Measurements from ENCODE around the gene HOXB5. TPM values are rescaled to one million over a fixed set of nuclear protein-coding genes. Genes with fewer than 3 reads are reported as not detected.

Gene HOXB5
- total and polyA plus RNA-seq, 5 donors from 2014 or later, result not detected

- H3K9me3 ChIP-seq (ENCODE audit: control insufficient read depth in 2 of 2, low read length in 2 of 2), result no peaks in the 10 kb centered on the region
- Mint-ChIP-seq H3K4me3 (peak overlapping the region in 3 of 4 donors; percentile 3 to 84 (median 53)), H3K4me1 (peaks cover 0 to 21% (median 8%) of the 10 kb centered on the region in 4 donors), H3K36me3 (no peaks in the 10 kb centered on the region), H3K27ac (no peak overlapping the region), H3K27me3 (peaks cover 87% of the 10 kb centered on the region), H3K9me3 (peaks cover 0 to 2% (median 0%) of the 10 kb centered on the region in 7 donors)
- no peak for ATAC-seq (ENCODE audit: low read depth in 2 of 2)
- H3K36me3 ChIP-seq (ENCODE audit: control insufficient read depth, insufficient read depth, low read length), result no peaks in the 10 kb centered on the region
- no peak overlapping the region for H3K27ac ChIP-seq (ENCODE audit: insufficient read depth, low read length, poor library complexity, severe bottlenecking)
- peaks cover 27% of the 10 kb centered on the region for H3K4me1 ChIP-seq (ENCODE audit: control insufficient read depth, insufficient read depth, low read length, poor library complexity, severe bottlenecking)
- no peak for DNase-seq
- no peak overlapping the region for H3K4me3 ChIP-seq (ENCODE audit: low read depth, low read length)
- H3K27me3 ChIP-seq (ENCODE audit: control insufficient read depth, insufficient read depth, low read length), result peaks cover 54% of the 10 kb centered on the region
Measured at GRCh38 chr17:48627118-48627597, 33.6 kb upstream of the HOXB5 start.

DNA sequence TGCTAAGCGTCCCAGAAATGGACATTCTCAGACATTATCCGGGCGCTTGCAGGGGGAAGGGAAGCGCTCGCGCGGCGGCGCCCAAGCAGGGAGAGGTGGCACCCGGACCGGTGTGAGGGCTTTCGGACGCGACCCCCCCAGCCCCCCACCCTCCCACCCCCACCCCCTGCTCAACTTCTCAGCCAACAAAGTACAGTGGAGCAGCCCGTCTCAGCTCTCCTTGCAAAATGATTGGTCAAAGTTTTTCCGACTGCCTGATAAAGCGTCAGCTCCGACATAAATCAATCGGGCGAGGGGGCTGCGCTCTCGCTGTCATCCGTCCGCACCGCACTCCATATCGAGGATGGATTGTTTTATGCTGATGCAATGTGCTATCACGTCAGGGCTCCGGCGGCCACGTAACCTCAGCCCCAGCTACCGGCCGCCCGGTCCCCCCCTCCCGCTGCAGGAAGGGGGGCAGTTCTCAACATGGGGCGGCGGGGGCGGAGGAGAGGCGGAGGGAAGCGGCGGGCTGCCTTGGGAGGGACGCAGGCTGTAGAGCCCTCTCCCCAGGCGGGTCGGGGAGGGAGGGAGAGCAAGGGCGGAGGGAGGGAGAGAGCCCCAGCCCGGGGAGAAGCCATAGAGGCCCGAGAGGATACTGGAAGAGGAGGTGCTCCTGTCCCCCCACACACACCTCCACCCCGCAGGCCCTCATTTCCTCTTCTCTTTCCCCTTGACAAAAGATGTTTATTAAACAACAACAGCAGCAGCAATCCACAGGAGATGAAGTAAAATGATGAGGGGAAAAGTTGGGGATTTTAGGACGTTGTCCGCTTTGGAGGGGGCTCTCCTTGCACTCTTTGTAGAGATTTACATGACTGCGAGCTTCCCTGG is 32.9 kb upstream of the HOXB5 start, which contains the start of gene HOXB9:
HOXB9 (minus strand) TSS at position 114 of the 873 bp plus-strand sequence; CDS start at position 25, 89 bp downstream.
- no peak within 1 kb of the TSS for H3K27ac Mint-ChIP-seq

GRCh38 chr17:48625495-48626244 is 32.1 kb upstream of the HOXB5 start:
- H3K9me3 ChIP-seq (ENCODE audit: control insufficient read depth in 2 of 2, low read length in 2 of 2), result no peaks in the 10 kb centered on the region
- H3K27ac Mint-ChIP-seq, result no peak overlapping the region

More for the DNA sequence above, 32.9 kb upstream of the HOXB5 start, which contains the start of gene HOXB9:
- peaks cover 58% of the 10 kb centered on the region for H3K27me3 ChIP-seq (ENCODE audit: control insufficient read depth, insufficient read depth, low read length)
- H3K4me1 ChIP-seq (ENCODE audit: control insufficient read depth, insufficient read depth, low read length, poor library complexity, severe bottlenecking), result peaks cover 27% of the 10 kb centered on the region
- peak within 1 kb of the TSS; percentile 44 for H3K4me3 ChIP-seq (ENCODE audit: low read depth, low read length)
- peaks cover 0 to 3% (median 0%) of the 10 kb centered on the region in 7 donors for H3K9me3 Mint-ChIP-seq
- peaks cover 87% of the 10 kb centered on the region for H3K27me3 Mint-ChIP-seq
- H3K36me3 ChIP-seq (ENCODE audit: control insufficient read depth, insufficient read depth, low read length), result no peaks in the 10 kb centered on the region
- H3K4me1 Mint-ChIP-seq, result peaks cover 0 to 21% (median 8%) of the 10 kb centered on the region in 4 donors
- H3K27ac ChIP-seq (ENCODE audit: insufficient read depth, low read length, poor library complexity, severe bottlenecking), result no peak within 1 kb of the TSS
- ATAC-seq (ENCODE audit: low read depth in 2 of 2) (peak; percentile 26 to 28), DNase-seq (no peak)
- H3K9me3 ChIP-seq (ENCODE audit: control insufficient read depth in 2 of 2, low read length in 2 of 2), result no peaks in the 10 kb centered on the region
- H3K4me3 Mint-ChIP-seq, result peak within 1 kb of the TSS; percentile 78 to 95 (median 86)
- H3K36me3 Mint-ChIP-seq, result no peaks in the 10 kb centered on the region

DNA sequence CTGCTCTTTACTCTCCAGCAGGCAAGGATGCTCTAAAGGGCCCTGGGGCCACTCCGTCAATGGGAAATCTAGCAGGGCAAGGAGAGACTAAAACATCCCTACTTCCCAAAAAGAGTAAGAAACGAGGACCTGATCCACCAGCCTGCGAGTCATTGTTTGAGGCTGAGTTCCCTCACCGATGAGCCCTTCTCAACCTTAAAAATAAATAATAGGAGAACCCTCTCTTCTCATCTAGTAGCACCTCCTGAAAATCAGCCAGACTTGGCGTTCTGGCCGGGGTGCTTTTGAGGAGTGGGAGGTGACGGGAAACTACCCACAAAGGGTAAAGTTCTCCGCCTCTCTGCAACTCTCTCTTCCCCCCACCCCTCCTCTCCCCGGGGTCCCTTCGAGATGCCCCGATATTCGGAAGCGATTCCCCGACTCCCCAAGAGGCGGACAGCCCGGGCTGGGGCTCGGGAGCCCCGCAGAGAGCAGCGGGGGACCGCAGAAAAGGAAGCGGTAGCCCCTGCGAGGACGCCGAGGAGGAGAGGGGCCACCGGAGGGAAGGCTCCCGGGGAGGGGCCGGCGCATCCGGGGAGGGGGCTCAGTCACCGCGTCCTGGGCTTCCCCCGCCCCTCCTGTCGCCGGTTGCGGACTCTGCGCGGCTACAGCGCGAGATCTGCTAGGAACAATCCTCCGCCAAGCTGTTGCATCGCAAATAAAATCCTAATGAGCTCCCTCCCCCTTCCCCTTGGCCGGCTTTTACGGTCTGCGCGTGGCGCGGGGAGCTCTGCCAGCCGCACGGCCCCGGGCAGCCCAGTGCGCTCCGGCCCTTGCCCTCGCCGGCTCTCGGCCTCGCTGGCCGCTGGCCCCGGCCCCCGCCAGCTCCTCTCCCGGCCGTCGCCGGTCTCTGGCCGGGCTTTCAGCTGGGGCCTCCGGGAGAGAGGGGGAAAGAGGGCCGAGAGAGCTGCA is 31.2 kb upstream of the HOXB5 start:
- DNase-seq, result peak in 1 of 3 donors; percentile 24

More at GRCh38 chr17:48625495-48626244, 32.1 kb upstream of the HOXB5 start:
- H3K4me3 ChIP-seq (ENCODE audit: low read depth, low read length), result peak overlapping the region; percentile 44
- Mint-ChIP-seq H3K4me1 (peaks cover 0 to 21% (median 8%) of the 10 kb centered on the region in 4 donors), H3K4me3 (peak overlapping the region; percentile 65 to 87 (median 78)), H3K27me3 (peaks cover 87% of the 10 kb centered on the region), H3K9me3 (peaks cover 0 to 2% (median 0%) of the 10 kb centered on the region in 7 donors), H3K36me3 (no peaks in the 10 kb centered on the region)
- peaks cover 27% of the 10 kb centered on the region for H3K4me1 ChIP-seq (ENCODE audit: control insufficient read depth, insufficient read depth, low read length, poor library complexity, severe bottlenecking)
- ATAC-seq (ENCODE audit: low read depth in 2 of 2), result peak; percentile 55 to 56
- no peak overlapping the region for H3K27ac ChIP-seq (ENCODE audit: insufficient read depth, low read length, poor library complexity, severe bottlenecking)
- DNase-seq, result peak in 1 of 3 donors; percentile 42
- no peaks in the 10 kb centered on the region for H3K36me3 ChIP-seq (ENCODE audit: control insufficient read depth, insufficient read depth, low read length)
- peaks cover 58% of the 10 kb centered on the region for H3K27me3 ChIP-seq (ENCODE audit: control insufficient read depth, insufficient read depth, low read length)

GRCh38 chr17:48624118-48624517 is 30.5 kb upstream of the HOXB5 start:
- Mint-ChIP-seq H3K27ac (no peak overlapping the region), H3K4me3 (peak overlapping the region in 3 of 4 donors; percentile 32 to 71 (median 68))
- H3K27me3 ChIP-seq (ENCODE audit: control insufficient read depth, insufficient read depth, low read length), result peaks cover 52% of the 10 kb centered on the region

More for the DNA sequence above, 31.2 kb upstream of the HOXB5 start:
- Histone ChIP-seq H3K4me3 (ENCODE audit: low read depth, low read length) (no peak overlapping the region), H3K27ac (ENCODE audit: insufficient read depth, low read length, poor library complexity, severe bottlenecking) (no peak overlapping the region), H3K27me3 (ENCODE audit: control insufficient read depth, insufficient read depth, low read length) (peaks cover 55% of the 10 kb centered on the region), H3K36me3 (ENCODE audit: control insufficient read depth, insufficient read depth, low read length) (no peaks in the 10 kb centered on the region), H3K4me1 (ENCODE audit: control insufficient read depth, insufficient read depth, low read length, poor library complexity, severe bottlenecking) (peaks cover 27% of the 10 kb centered on the region), H3K9me3 (ENCODE audit: control insufficient read depth in 2 of 2, low read length in 2 of 2) (no peaks in the 10 kb centered on the region)
- H3K4me1 Mint-ChIP-seq, result peaks cover 0 to 21% (median 8%) of the 10 kb centered on the region in 4 donors
- H3K36me3 Mint-ChIP-seq, result no peaks in the 10 kb centered on the region
- H3K27me3 Mint-ChIP-seq, result peaks cover 86% of the 10 kb centered on the region
- peak overlapping the region; percentile 23 to 87 (median 74) for H3K4me3 Mint-ChIP-seq
- H3K27ac Mint-ChIP-seq, result no peak overlapping the region
- H3K9me3 Mint-ChIP-seq, result peaks cover 0 to 2% (median 0%) of the 10 kb centered on the region in 7 donors
- peak in 1 of 2 donors; percentile 19 for ATAC-seq (ENCODE audit: low read depth in 2 of 2)

GRCh38 chr17:48623583-48623982 is 30.0 kb upstream of the HOXB5 start:
- DNase-seq, result no peak
- Histone ChIP-seq H3K27ac (ENCODE audit: insufficient read depth, low read length, poor library complexity, severe bottlenecking) (no peak overlapping the region), H3K27me3 (ENCODE audit: control insufficient read depth, insufficient read depth, low read length) (peaks cover 47% of the 10 kb centered on the region), H3K36me3 (ENCODE audit: control insufficient read depth, insufficient read depth, low read length) (no peaks in the 10 kb centered on the region), H3K9me3 (ENCODE audit: control insufficient read depth in 2 of 2, low read length in 2 of 2) (no peaks in the 10 kb centered on the region), H3K4me3 (ENCODE audit: low read depth, low read length) (no peak overlapping the region), H3K4me1 (ENCODE audit: control insufficient read depth, insufficient read depth, low read length, poor library complexity, severe bottlenecking) (peaks cover 30% of the 10 kb centered on the region)
- H3K9me3 Mint-ChIP-seq, result peaks cover 0 to 3% (median 0%) of the 10 kb centered on the region in 7 donors
- H3K27ac Mint-ChIP-seq, result no peak overlapping the region
- H3K4me3 Mint-ChIP-seq, result peak overlapping the region in 2 of 4 donors; percentile 32 to 42
- H3K36me3 Mint-ChIP-seq, result no peaks in the 10 kb centered on the region
- no peak for ATAC-seq (ENCODE audit: low read depth in 2 of 2)
- H3K4me1 Mint-ChIP-seq, result peaks cover 2 to 30% (median 10%) of the 10 kb centered on the region in 4 donors
- H3K27me3 Mint-ChIP-seq, result peaks cover 86% of the 10 kb centered on the region

More at GRCh38 chr17:48624118-48624517, 30.5 kb upstream of the HOXB5 start:
- Histone ChIP-seq H3K27ac (ENCODE audit: insufficient read depth, low read length, poor library complexity, severe bottlenecking) (no peak overlapping the region), H3K36me3 (ENCODE audit: control insufficient read depth, insufficient read depth, low read length) (no peaks in the 10 kb centered on the region), H3K4me1 (ENCODE audit: control insufficient read depth, insufficient read depth, low read length, poor library complexity, severe bottlenecking) (peaks cover 27% of the 10 kb centered on the region), H3K9me3 (ENCODE audit: control insufficient read depth in 2 of 2, low read length in 2 of 2) (no peaks in the 10 kb centered on the region), H3K4me3 (ENCODE audit: low read depth, low read length) (no peak overlapping the region)
- ATAC-seq (ENCODE audit: low read depth in 2 of 2) (no peak), DNase-seq (no peak)
- H3K9me3 Mint-ChIP-seq, result peaks cover 0 to 2% (median 0%) of the 10 kb centered on the region in 7 donors
- H3K27me3 Mint-ChIP-seq, result peaks cover 86% of the 10 kb centered on the region
- H3K4me1 Mint-ChIP-seq, result peaks cover 0 to 25% (median 8%) of the 10 kb centered on the region in 4 donors
- no peaks in the 10 kb centered on the region for H3K36me3 Mint-ChIP-seq

All from CD4-positive, CD25-positive, alpha-beta regulatory T cell (primary cell).